ENCODE data around the gene CAMTA1. TPM values are rescaled to one million over a fixed set of nuclear protein-coding genes. Genes with fewer than 3 reads are reported as not detected.
"Not testable (repeated sequence)": the region's sequence is repeated elsewhere in the genome, so short reads cannot be mapped to it uniquely, and the experiment has no call there.

The CAMTA1 gene
- total RNA-seq, 1 donor from 2014 or later = 109 TPM

DNA sequence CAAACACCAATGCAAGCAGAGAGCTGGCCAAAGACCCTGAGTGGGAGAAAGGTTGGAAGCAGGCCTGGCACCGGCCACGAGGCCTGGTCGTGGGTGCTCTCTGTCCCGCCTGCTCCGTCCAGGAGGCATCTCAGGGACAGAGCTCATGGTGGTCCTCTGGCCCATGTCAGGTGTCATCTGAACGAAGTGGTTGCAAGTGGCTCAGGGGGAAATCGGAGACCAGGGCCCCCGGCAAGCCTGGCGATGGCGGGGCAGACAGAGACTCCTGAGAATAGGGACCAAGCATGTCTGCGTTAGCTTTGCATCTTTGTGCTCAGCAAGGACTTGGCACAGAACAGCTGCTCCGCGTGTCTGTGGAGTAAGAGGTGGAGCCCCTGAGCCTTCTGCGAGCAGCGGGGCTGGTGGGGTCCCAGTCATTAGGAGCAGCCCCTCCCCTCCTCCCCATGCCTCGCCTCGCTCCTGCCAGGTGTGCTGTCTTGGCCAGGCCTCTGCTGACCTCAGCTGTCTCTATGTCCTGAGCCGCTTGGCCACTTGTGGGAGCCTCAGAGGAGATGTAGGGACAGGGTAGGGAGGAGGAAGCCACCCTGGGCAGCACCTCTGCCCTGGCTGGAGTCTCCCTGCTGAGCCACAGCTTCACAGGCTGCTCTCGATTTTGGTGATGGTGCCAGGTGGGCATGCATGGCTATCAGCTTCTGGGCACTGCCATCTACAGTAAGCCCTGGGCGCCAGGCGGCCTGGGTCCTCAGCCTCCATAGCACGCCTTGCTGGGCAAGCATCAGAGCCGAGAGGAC lies 622.9 kb downstream of the CAMTA1 start:
- Mint-ChIP-seq H3K27ac (ENCODE audit: unreplicated experiment) (no peak overlapping the region), H3K4me1 (no peaks in the 10 kb centered on the region), H3K36me3 (ENCODE audit: low read depth) (no peaks in the 10 kb centered on the region)

GRCh38 chr1:7408771-7409150 lies 623.5 kb downstream of the CAMTA1 start:
- Mint-ChIP-seq H3K27ac (ENCODE audit: unreplicated experiment) (no peak overlapping the region), H3K27me3 (ENCODE audit: low read depth) (no peaks in the 10 kb centered on the region), H3K9me3 (no peaks in the 10 kb centered on the region), H3K36me3 (ENCODE audit: low read depth) (no peaks in the 10 kb centered on the region), H3K4me3 (no peak overlapping the region), H3K4me1 (no peaks in the 10 kb centered on the region)
- DNase-seq (ENCODE audit: low read depth, low spot score) = no peak
- TF ChIP-seq, protein P1, sequence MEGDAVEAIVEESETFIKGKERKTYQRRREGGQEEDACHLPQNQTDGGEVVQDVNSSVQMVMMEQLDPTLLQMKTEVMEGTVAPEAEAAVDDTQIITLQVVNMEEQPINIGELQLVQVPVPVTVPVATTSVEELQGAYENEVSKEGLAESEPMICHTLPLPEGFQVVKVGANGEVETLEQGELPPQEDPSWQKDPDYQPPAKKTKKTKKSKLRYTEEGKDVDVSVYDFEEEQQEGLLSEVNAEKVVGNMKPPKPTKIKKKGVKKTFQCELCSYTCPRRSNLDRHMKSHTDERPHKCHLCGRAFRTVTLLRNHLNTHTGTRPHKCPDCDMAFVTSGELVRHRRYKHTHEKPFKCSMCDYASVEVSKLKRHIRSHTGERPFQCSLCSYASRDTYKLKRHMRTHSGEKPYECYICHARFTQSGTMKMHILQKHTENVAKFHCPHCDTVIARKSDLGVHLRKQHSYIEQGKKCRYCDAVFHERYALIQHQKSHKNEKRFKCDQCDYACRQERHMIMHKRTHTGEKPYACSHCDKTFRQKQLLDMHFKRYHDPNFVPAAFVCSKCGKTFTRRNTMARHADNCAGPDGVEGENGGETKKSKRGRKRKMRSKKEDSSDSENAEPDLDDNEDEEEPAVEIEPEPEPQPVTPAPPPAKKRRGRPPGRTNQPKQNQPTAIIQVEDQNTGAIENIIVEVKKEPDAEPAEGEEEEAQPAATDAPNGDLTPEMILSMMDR (conservative IDR thresholded peaks at IDR 0.05) = no peak

More for the DNA sequence above, 622.9 kb downstream of the CAMTA1 start:
- Mint-ChIP-seq H3K4me3 (no peak overlapping the region), H3K27me3 (ENCODE audit: low read depth) (no peaks in the 10 kb centered on the region), H3K9me3 (no peaks in the 10 kb centered on the region)
- TF ChIP-seq, protein P1 (conservative IDR thresholded peaks at IDR 0.05) = no peak
- DNase-seq (ENCODE audit: low read depth, low spot score) = peak; percentile 0

- Mint-ChIP-seq H3K27ac (ENCODE audit: unreplicated experiment) (no peak overlapping the region), H3K9me3 (no peaks in the 10 kb centered on the region), H3K36me3 (ENCODE audit: low read depth) (no peaks in the 10 kb centered on the region), H3K27me3 (ENCODE audit: low read depth) (no peaks in the 10 kb centered on the region), H3K4me3 (no peak overlapping the region), H3K4me1 (no peaks in the 10 kb centered on the region)
- TF ChIP-seq, protein P1 (conservative IDR thresholded peaks at IDR 0.05) = no peak
- no peak for DNase-seq (ENCODE audit: low read depth, low spot score)
Observed at GRCh38 chr1:7409278-7409677, 624.0 kb downstream of the CAMTA1 start.

GRCh38 chr1:7410156-7410555 lies 624.9 kb downstream of the CAMTA1 start:
- TF ChIP-seq, protein P1 (conservative IDR thresholded peaks at IDR 0.05) = no peak

GRCh38 chr1:7417618-7418017 lies 632.4 kb downstream of the CAMTA1 start:
- H3K27me3 Mint-ChIP-seq (ENCODE audit: low read depth); DNase-seq (ENCODE audit: low read depth, low spot score); H3K4me3 Mint-ChIP-seq; H3K36me3 Mint-ChIP-seq (ENCODE audit: low read depth); H3K9me3 Mint-ChIP-seq; H3K4me1 Mint-ChIP-seq; H3K27ac Mint-ChIP-seq (ENCODE audit: unreplicated experiment): not testable (repeated sequence)

More at GRCh38 chr1:7410156-7410555, 624.9 kb downstream of the CAMTA1 start:
- Mint-ChIP-seq H3K27me3 (ENCODE audit: low read depth) (no peaks in the 10 kb centered on the region), H3K36me3 (ENCODE audit: low read depth) (no peaks in the 10 kb centered on the region), H3K27ac (ENCODE audit: unreplicated experiment) (peak overlapping the region; percentile 2), H3K4me3 (no peak overlapping the region), H3K9me3 (no peaks in the 10 kb centered on the region), H3K4me1 (no peaks in the 10 kb centered on the region)
- no peak for DNase-seq (ENCODE audit: low read depth, low spot score)

DNA sequence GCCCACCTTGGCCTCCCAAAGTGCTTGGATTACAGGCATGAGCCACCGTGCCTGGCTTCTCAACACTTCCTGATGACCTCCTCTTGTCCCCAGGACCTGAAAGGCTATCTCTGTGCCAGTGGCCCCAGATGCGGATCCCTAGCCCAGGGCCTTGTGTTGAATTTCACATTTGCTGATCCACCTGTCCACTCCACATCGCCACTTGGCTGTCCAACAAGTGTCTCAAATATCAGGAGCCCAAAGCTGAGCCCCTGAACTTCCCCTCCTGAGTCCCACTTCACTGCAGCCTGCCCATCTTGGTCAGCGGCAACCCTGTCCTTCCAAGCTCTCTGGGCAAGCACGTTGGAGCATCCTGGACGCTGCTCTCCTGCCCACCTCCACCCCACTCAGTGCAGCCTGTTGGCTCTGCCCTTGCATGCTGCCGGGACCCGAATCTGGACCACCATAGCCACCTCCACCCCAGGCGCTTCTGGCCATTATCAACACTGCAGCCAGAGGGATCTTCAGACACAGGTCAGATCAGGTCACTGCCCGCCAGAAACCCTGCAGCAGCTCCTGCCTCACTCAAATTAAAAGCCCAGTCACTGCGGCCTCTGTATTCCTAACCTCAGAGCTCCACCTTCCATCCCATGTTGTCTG lies 633.3 kb downstream of the CAMTA1 start:
- no peak overlapping the region for H3K27ac Mint-ChIP-seq (ENCODE audit: unreplicated experiment)
- no peak overlapping the region for H3K4me3 Mint-ChIP-seq
- peaks cover 2% of the 10 kb centered on the region for H3K27me3 Mint-ChIP-seq (ENCODE audit: low read depth)
- no peak for DNase-seq (ENCODE audit: low read depth, low spot score)
- peaks cover 2% of the 10 kb centered on the region for H3K9me3 Mint-ChIP-seq
- no peaks in the 10 kb centered on the region for H3K4me1 Mint-ChIP-seq
- peaks cover 7% of the 10 kb centered on the region for H3K36me3 Mint-ChIP-seq (ENCODE audit: low read depth)
- TF ChIP-seq, protein P1 (conservative IDR thresholded peaks at IDR 0.05) = no peak

Measured in neural crest cell (in vitro differentiated cells).